Lower leg skin (tissue), 4 donors: ENCODE data around the gene COL10A1. TPM values are rescaled to one million over a fixed set of nuclear protein-coding genes. Genes with fewer than 3 reads are reported as not detected.

Experiments
- DNase-seq, 2 donors: peaks; one replicate each; pipeline ENCODE4 v3.0.0-alpha.2; 2019; ENCODE audit warnings: low spot score in 2 of 2
- H3K4me3 ChIP-seq: fragments of 200-600 bp; sonication (generic); 2 replicates; pipeline ENCODE4 v1.5.1; 2017; ENCODE audit warnings: mild to moderate bottlenecking, low read depth; ENCODE audit not compliant: poor library complexity, severe bottlenecking
- POLR2A ChIP-seq, 2 donors: fragments of 450-650 bp; IDR thresholded peaks; one replicate each; pipeline ENCODE4 v1.6.1; 2016 to 2017; ENCODE audit warnings: antibody characterized with exemption in 2 of 2, mild to moderate bottlenecking in 1 of 2, moderate library complexity in 1 of 2
- WGBS, 2 donors: methylation state at CpG; one replicate each; pipeline ENCODE4 v1.1.5; 2018; 5-methylcytosine and 5-hydroxymethylcytosine counted together
- intact Hi-C: fragments of 100-400 bp; cut with DNase I; formaldehyde crosslinking; loops from one replicate; pipeline ENCODE4 v1.15.0; 2023; ENCODE audit warnings: low total_unique reads
- total RNA-seq, 4 donors: library from RNA; depleted of rRNA; stranded (reverse); fragments of >200 nt; gene quantifications; one replicate each; pipeline ENCODE4 v1.1.0, GENCODE V29; 2016
- TF ChIP-seq, protein P1 (sequence below), 3 donors: fragments of 450-650 bp; IDR thresholded peaks; one replicate each; pipeline ENCODE4 v1.5.1; 2016; ENCODE audit warnings: antibody characterized with exemption in 3 of 3, mild to moderate bottlenecking in 3 of 3, moderate library complexity in 2 of 3

COL10A1 gene
- under 1 TPM in 1 of 4 donors, not detected in 3; 0.23 TPM for total RNA-seq

DNA sequence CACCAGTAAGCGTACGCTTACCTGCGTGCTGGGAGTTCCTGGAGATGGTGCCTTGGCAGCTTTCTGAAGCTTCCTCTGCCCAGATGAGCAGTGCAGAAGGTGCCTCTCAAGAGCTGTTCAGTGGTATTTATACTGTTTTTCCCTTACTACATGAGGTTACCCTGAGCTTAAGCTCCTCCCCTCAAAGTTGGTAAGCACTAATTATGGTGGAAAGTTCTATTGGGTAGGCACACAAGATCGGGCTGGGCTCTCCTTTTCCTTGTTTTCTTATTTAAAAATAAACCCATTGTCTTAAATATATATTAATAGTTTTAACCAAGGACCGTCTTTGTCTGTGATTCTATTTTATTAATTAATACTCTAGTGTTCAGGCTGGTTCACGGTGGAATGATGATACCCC, at the start of gene COL10A1:
COL10A1 (minus strand) TSS at position 101 of the 400 bp plus-strand sequence. CDS start 640 bp downstream, outside the sequence.
- DNase-seq = no peak
- no peak within 1 kb of the TSS for H3K4me3 ChIP-seq
- intact Hi-C loops = no loop called here
- no peak for TF ChIP-seq POLR2A (IDR thresholded peaks at IDR 0.05)
- TF ChIP-seq, protein P1, sequence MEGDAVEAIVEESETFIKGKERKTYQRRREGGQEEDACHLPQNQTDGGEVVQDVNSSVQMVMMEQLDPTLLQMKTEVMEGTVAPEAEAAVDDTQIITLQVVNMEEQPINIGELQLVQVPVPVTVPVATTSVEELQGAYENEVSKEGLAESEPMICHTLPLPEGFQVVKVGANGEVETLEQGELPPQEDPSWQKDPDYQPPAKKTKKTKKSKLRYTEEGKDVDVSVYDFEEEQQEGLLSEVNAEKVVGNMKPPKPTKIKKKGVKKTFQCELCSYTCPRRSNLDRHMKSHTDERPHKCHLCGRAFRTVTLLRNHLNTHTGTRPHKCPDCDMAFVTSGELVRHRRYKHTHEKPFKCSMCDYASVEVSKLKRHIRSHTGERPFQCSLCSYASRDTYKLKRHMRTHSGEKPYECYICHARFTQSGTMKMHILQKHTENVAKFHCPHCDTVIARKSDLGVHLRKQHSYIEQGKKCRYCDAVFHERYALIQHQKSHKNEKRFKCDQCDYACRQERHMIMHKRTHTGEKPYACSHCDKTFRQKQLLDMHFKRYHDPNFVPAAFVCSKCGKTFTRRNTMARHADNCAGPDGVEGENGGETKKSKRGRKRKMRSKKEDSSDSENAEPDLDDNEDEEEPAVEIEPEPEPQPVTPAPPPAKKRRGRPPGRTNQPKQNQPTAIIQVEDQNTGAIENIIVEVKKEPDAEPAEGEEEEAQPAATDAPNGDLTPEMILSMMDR (IDR thresholded peaks at IDR 0.05) = no peak
- WGBS, 2 donors = 93 to 95% methylated on average over 6 of the region's 6 CpGs

DNA sequence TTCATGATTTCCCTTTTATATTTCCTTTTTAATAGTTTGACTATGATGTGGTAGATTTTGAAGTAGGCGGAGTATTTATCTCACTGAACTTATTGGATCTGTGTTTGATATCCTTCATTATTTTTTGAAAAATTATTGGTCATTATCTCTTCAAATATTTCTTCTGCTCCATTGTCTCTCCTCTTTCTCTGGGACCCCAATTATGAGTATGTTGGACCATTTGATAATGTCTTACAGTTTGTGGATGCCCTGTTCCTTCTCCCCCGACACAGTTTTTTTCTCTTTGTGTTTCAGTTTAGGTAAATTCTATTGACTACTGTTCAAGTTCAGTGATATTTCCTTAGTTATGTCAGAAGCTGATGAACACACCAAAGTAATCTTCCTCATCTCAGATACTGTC, 49.4 kb upstream of the COL10A1 start:
- TF ChIP-seq POLR2A (IDR thresholded peaks at IDR 0.05) = no peak
- TF ChIP-seq, protein P1 (IDR thresholded peaks at IDR 0.05) = no peak
- no peak overlapping the region for H3K4me3 ChIP-seq
- 95 to 97% methylated on average over 2 of the region's 2 CpGs for WGBS, 2 donors
- intact Hi-C loops = no loop called here
- DNase-seq = no peak

DNA sequence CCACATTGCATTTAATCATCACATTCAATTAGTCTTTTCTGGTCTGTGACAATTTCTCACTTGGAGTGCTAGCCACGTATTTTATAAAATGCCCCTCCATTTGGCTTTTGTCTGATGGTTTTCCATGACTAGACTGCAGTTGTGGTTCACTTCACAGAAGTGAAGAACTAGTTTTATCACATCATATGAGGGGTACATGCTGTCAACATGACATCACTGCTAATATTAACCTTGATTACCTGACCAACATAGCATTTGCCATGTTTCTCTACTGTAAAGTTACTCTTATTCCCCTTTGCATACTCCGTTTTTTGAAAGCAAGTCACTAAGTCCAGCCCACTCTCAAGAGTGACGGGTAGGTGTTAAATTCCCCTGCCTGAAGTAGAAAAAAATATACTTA, 48.0 kb upstream of the COL10A1 start:
- intact Hi-C loops = no loop called here
- DNase-seq = no peak
- TF ChIP-seq, protein P1 (IDR thresholded peaks at IDR 0.05) = no peak
- no peak for TF ChIP-seq POLR2A (IDR thresholded peaks at IDR 0.05)
- WGBS, 2 donors = 66 to 83% methylated on average over 3 of the region's 3 CpGs
- H3K4me3 ChIP-seq = no peak overlapping the region

DNA sequence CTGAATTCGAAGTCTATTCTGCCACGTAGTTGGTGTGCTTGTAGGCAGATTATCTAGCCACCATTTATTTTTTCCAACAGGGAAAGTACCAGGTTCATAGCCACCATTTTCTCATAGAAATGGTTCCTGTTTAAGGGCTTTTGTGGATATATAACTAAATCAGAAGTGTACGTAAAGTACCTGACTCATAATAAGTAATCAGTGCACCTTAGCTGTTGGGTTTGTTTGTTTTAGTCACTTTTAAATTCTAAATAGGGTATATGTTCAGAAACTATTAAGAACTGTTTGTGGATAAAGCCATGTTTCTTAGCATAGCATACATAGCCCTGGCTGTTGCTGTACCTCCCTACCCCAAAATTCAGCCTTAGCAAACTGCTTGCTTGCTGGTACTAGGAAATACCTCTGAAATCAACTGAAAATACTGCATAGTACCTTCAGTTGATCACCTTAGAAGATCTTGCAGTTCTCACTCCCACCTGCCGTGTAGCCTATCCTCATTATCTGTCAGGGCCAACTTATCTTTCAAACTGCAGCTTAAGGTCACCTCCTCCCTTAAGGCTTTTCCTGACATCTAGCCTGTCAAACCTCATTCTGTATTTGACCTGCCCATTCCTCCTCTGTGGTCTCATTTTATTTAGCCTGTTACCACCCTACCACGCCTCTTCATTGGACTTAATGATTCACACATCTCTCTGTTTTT, 44.6 kb upstream of the COL10A1 start:
- TF ChIP-seq, protein P1 (IDR thresholded peaks at IDR 0.05) = no peak
- TF ChIP-seq POLR2A (IDR thresholded peaks at IDR 0.05) = no peak
- 92 to 96% methylated on average over 5 of the region's 5 CpGs for WGBS, 2 donors
- intact Hi-C loops = no loop called here
- no peak for DNase-seq
- no peak overlapping the region for H3K4me3 ChIP-seq

DNA sequence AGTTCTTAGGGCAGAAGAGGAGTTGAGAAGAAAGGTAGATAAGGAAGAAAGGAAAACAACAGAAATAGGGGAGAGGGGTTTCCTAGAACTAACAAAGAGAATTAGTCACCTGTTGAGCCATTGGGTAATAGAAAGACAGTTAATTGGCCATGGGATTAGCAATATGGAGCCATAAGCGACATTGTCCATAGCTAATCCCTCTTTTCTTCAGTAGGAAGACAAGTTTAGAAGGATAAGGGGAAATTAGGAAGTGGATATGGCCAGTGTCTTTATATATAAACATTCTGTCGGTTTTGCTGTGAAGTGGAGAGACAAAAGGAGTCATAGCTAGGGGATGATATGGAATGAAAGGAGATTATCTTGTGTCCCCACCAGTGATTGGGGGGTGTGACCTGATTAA, 43.9 kb upstream of the COL10A1 start:
- H3K4me3 ChIP-seq = no peak overlapping the region
- intact Hi-C loops = no loop called here
- TF ChIP-seq, protein P1 (IDR thresholded peaks at IDR 0.05) = no peak
- TF ChIP-seq POLR2A (IDR thresholded peaks at IDR 0.05) = no peak
- WGBS, 2 donors = 95 to 98% methylated on average over 2 of the region's 2 CpGs
- no peak for DNase-seq

DNA sequence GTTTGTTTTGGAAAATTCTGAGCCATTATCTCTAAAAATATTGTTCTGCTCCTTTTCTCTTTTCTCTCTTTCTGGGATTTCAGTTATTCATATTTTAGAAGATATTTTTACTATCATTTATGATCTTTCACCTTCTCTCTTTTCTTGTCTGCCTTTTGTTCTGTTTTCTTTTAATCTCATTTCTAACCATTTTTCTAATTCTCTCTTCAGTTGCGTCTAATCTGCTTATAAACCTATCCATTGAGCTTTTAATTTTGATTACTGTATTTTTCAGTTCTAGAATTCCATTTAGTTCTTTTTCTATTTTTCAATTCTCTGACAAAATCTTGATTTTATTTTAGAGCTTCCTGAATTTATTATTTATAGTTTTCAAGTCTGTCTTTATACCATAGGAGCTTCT, 42.2 kb upstream of the COL10A1 start:
- TF ChIP-seq POLR2A (IDR thresholded peaks at IDR 0.05) = no peak
- TF ChIP-seq, protein P1 (IDR thresholded peaks at IDR 0.05) = no peak
- WGBS, 2 donors = 100% methylated on average over 1 of the region's 1 CpG
- intact Hi-C loops = no loop called here
- no peak overlapping the region for H3K4me3 ChIP-seq
- DNase-seq = no peak
